ENCODE measurements around the gene ALAS1.

Gene ALAS1

DNA sequence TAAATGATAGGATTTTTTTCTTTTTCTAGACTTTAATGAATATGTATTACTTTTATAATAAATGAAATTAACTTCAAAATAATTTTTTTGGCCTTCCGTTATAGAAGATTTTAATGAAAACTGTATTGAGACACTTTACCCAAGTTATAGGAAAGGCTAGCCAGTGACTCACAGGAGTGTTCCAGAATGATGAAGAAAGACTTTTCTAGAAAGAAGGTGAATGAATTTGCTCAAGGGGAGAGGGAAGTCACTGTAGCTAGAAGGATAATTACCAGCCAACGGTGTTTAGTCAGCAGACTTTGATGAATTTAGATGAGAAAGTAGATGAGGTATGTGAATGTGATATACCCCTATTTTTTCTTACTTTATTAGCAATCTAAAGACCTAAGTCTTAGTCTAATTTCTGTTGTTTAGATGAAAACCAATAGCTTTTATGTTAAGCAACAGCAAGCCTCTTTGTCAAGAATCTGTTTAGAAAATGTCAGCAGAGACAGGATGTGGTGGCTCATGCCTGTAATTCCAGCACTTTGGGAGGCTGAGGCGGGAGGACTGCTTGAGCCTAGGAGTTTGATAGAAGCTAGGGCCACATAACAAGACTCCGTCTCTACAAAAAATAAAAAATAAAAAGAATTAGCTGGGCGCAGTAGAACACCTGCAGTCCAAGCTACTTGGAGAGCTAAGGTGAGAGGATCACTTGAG, 3.2 kb downstream of the ALAS1 start:
- peaks cover 77% of the 10 kb centered on the region for H3K36me3 Mint-ChIP-seq (ENCODE audit: low read depth)
- H3K4me3 Mint-ChIP-seq: no peak overlapping the region
- H3K4me1 Mint-ChIP-seq (ENCODE audit: low read depth): peaks cover 82% of the 10 kb centered on the region

DNA sequence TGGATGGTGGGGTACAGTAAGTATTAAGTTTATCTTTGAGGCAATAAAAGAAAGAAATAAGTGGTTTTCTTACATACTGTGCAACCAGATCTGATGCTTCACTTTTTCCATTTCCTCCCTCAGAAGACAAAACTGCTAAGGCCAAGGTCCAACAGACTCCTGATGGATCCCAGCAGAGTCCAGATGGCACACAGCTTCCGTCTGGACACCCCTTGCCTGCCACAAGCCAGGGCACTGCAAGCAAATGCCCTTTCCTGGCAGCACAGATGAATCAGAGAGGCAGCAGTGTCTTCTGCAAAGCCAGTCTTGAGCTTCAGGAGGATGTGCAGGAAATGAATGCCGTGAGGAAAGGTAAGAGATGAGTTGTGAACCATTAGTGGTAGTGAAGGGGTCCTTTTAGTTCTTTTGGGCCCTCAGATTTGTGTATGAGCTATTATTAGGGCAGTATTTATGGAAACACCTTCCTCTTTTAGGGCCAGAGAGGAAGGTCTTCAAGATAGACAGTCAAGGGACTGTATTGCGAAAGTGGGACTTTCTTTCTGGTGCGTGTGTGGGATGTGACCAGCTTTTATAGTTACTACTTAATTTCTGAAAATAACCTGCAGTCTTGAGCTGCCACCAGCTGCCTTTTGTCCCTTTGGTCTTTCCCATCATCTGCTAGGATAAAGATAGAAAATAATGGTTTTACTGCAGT, 4.6 kb downstream of the ALAS1 start:
- Mint-ChIP-seq H3K9me3 (no peaks in the 10 kb centered on the region), H3K36me3 (ENCODE audit: low read depth) (peaks cover 91% of the 10 kb centered on the region), H3K4me1 (ENCODE audit: low read depth) (peaks cover 72% of the 10 kb centered on the region), H3K4me3 (no peak overlapping the region), H3K27me3 (no peaks in the 10 kb centered on the region), H3K27ac (peak overlapping the region; percentile 42)
- DNase-seq: no peak

More for the DNA sequence above, 3.2 kb downstream of the ALAS1 start:
- Mint-ChIP-seq H3K27ac (peak overlapping the region; percentile 42), H3K27me3 (no peaks in the 10 kb centered on the region), H3K9me3 (no peaks in the 10 kb centered on the region)
- no peak for DNase-seq

DNA sequence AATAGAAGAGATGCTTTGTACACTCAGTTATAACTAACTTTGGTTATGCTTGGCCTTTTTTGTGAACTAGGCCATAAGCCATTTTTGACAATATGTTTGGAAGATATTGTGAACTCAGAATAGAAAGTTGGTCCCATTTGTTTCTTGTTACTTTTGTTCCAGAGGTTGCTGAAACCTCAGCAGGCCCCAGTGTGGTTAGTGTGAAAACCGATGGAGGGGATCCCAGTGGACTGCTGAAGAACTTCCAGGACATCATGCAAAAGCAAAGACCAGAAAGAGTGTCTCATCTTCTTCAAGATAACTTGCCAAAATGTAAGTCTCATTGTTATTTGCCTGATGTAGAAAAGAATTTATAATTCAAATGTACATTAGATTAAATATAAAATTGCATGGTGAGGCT, 5.7 kb downstream of the ALAS1 start:
- Mint-ChIP-seq H3K9me3 (no peaks in the 10 kb centered on the region), H3K4me3 (no peak overlapping the region), H3K27me3 (no peaks in the 10 kb centered on the region), H3K36me3 (ENCODE audit: low read depth) (peaks cover 98% of the 10 kb centered on the region), H3K4me1 (ENCODE audit: low read depth) (peaks cover 66% of the 10 kb centered on the region), H3K27ac (peak overlapping the region; percentile 50)
- no peak for DNase-seq

DNA sequence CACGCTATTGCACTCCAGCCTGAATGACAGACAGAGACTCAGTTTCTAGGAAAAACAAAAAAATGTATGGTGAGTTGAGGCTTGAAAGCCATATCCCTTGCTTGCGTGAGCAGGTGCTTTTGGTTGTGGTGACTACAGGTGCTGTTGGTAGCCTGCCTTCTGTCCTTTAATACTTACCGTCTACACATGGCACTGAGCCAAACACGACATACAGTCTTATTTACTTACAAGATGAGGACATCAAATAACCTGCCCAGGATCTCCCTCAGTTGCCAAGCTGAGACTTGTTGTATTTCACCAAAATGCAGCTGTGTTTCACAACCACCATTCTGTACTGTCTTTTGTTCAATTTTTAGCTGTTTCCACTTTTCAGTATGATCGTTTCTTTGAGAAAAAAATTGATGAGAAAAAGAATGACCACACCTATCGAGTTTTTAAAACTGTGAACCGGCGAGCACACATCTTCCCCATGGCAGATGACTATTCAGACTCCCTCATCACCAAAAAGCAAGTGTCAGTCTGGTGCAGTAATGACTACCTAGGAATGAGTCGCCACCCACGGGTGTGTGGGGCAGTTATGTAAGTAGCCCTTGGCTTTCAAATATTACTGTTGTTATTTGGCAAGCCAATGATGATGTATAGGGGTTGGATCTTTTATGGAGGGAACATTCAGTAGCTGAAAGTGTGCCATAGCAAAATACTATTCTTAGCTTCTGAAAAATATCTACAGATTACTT, 6.5 kb downstream of the ALAS1 start:
- H3K4me3 Mint-ChIP-seq: no peak overlapping the region
- H3K4me1 Mint-ChIP-seq (ENCODE audit: low read depth): peaks cover 58% of the 10 kb centered on the region
- peaks cover 98% of the 10 kb centered on the region for H3K36me3 Mint-ChIP-seq (ENCODE audit: low read depth)
- no peak for DNase-seq
- H3K27me3 Mint-ChIP-seq: no peaks in the 10 kb centered on the region
- H3K9me3 Mint-ChIP-seq: no peaks in the 10 kb centered on the region
- peak overlapping the region; percentile 50 for H3K27ac Mint-ChIP-seq

DNA sequence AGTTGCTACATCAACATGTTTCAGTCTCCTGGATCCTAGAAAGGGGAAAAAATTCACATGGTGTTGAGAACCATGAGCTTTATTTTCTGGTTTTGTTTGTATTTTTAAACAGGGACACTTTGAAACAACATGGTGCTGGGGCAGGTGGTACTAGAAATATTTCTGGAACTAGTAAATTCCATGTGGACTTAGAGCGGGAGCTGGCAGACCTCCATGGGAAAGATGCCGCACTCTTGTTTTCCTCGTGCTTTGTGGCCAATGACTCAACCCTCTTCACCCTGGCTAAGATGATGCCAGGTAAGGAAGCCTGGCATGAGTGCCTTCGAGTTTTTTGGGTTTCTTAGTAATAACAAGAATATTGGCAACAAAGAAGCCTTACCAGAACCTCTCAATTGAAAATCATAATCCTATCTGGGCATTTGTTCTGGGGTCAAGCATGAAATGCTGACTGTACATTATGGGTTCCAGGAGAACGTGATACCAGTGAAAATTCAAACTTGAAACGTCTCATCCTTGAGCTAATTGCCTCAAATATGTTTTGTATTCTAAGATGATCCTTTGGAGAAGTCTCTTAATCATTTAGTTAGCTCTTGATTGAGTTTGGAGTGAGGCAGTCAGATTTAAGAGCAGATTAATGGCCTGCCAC, 7.9 kb downstream of the ALAS1 start:
- Mint-ChIP-seq H3K9me3 (no peaks in the 10 kb centered on the region), H3K4me1 (ENCODE audit: low read depth) (peaks cover 52% of the 10 kb centered on the region), H3K27ac (peak overlapping the region; percentile 34), H3K27me3 (no peaks in the 10 kb centered on the region), H3K36me3 (ENCODE audit: low read depth) (peaks cover 100% of the 10 kb centered on the region), H3K4me3 (no peak overlapping the region)
- no peak for DNase-seq

DNA sequence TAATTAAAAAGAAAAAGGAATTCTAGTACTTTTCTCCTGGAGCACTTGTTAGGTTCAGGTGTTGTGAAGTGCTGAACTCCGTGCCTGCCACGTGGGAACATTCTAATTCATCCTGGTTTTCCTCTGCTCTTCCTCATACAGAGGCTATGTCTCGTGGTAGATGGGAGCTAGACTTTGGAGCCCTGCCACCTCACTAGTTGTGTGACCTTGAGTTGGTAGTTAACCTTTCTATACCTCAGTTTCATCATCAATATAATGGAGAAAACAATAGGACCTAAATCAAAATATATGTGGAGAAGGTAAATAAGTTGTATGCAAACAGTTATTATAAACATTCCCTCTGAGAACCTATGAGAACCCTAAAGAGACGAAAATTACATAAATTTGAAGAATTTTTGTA, 10.6 kb downstream of the ALAS1 start:
- no peaks in the 10 kb centered on the region for H3K9me3 Mint-ChIP-seq
- DNase-seq: no peak
- no peak overlapping the region for H3K27ac Mint-ChIP-seq
- peaks cover 25% of the 10 kb centered on the region for H3K4me1 Mint-ChIP-seq (ENCODE audit: low read depth)
- no peaks in the 10 kb centered on the region for H3K27me3 Mint-ChIP-seq
- H3K36me3 Mint-ChIP-seq (ENCODE audit: low read depth): peaks cover 99% of the 10 kb centered on the region
- H3K4me3 Mint-ChIP-seq: no peak overlapping the region

DNA sequence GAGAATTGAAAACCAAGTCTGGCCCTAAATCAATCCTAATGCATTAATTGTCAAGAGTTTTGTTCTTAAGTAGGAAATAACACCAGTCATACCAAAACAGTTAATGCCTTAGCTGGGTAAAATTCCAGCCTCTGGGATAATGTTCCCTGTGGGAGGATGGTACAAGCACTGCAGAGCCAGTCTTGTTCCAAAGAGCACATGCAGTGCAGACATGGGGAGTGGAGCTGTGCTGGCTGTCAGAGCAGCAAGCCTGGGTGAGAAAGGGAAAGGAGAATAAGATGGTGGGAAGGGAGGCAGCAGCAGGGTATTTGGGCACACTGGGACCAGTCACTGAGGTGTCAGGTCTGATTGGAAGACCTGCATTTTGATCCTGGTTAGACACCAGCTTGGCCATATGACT, 12.1 kb downstream of the ALAS1 start:
- peaks cover 15% of the 10 kb centered on the region for H3K4me1 Mint-ChIP-seq (ENCODE audit: low read depth)
- H3K27me3 Mint-ChIP-seq: no peaks in the 10 kb centered on the region
- DNase-seq: no peak
- H3K27ac Mint-ChIP-seq: no peak overlapping the region
- no peak overlapping the region for H3K4me3 Mint-ChIP-seq
- no peaks in the 10 kb centered on the region for H3K9me3 Mint-ChIP-seq
- peaks cover 99% of the 10 kb centered on the region for H3K36me3 Mint-ChIP-seq (ENCODE audit: low read depth)

DNA sequence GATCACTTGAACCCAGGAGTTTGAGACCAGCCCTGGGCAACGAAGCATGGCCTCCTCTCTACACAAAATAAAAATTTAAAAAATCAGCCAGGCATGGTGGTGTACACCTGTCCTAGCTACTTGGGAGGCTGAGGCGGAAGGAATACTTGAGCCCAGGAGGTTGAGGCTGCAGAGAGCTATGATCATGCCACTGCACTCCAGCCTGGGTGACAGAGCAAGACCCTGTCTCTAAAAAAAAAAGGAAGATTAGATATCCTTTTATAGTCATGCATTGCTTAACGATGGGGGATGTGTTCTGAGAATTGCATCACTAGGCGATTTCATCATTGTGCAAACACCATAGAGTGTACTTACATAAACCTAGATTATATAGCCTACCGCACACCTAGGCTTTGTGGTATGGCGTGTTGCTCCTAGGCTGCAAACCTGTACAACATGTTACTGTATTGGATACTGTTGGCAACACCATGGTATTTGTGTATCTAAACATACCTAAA, 12.6 kb downstream of the ALAS1 start:
- H3K27me3 Mint-ChIP-seq: no peaks in the 10 kb centered on the region
- H3K4me1 Mint-ChIP-seq (ENCODE audit: low read depth): peaks cover 15% of the 10 kb centered on the region
- DNase-seq: no peak
- H3K4me3 Mint-ChIP-seq: no peak overlapping the region
- H3K27ac Mint-ChIP-seq: no peak overlapping the region
- no peaks in the 10 kb centered on the region for H3K9me3 Mint-ChIP-seq
- H3K36me3 Mint-ChIP-seq (ENCODE audit: low read depth): peaks cover 99% of the 10 kb centered on the region

DNA sequence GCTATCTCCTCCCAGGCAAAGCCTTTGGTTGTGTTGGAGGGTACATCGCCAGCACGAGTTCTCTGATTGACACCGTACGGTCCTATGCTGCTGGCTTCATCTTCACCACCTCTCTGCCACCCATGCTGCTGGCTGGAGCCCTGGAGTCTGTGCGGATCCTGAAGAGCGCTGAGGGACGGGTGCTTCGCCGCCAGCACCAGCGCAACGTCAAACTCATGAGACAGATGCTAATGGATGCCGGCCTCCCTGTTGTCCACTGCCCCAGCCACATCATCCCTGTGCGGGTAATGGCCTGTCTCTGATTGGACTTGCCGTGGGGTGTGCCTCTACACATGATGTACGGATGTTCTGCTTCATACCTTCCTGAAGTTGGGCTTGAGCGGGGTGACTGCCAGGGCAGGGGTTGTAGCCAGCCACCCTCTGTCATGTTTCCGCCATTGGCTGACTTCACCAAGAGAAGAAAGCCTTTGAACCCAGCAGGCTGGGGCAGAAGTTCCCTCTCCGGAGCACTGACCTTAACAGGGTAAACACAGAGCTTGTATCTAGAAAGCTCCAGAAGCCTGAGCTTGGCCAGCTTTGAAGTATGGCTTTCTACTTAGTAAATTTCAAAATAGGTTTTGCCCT, 13.4 kb downstream of the ALAS1 start:
- Mint-ChIP-seq H3K9me3 (no peaks in the 10 kb centered on the region), H3K27me3 (no peaks in the 10 kb centered on the region), H3K4me3 (no peak overlapping the region), H3K27ac (no peak overlapping the region), H3K36me3 (ENCODE audit: low read depth) (peaks cover 96% of the 10 kb centered on the region), H3K4me1 (ENCODE audit: low read depth) (peaks cover 12% of the 10 kb centered on the region)
- DNase-seq: no peak

DNA sequence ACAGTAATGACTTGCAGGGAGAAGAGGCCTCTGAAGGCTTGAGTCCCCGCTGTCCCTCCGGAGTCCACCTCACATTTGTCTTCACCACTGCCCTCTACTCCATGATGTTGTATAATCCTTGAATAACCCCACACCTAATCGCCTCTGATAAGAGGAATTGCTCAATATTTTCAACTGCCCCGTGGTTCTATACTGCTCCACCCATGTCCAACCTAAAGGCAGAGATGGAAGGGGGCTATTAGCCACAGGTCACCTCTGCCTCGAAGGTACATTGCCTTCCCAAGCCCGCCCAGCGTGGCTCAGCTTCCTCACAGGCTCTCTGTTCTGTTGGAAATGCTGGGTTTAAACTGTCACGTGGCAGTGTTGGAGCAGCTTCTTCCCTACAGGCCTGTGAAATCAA, 15.0 kb downstream of the ALAS1 start:
- Mint-ChIP-seq H3K36me3 (ENCODE audit: low read depth) (peaks cover 86% of the 10 kb centered on the region), H3K4me3 (no peak overlapping the region), H3K4me1 (ENCODE audit: low read depth) (peaks cover 26% of the 10 kb centered on the region), H3K27me3 (no peaks in the 10 kb centered on the region), H3K9me3 (no peaks in the 10 kb centered on the region), H3K27ac (peak overlapping the region; percentile 63)
- DNase-seq: no peak

DNA sequence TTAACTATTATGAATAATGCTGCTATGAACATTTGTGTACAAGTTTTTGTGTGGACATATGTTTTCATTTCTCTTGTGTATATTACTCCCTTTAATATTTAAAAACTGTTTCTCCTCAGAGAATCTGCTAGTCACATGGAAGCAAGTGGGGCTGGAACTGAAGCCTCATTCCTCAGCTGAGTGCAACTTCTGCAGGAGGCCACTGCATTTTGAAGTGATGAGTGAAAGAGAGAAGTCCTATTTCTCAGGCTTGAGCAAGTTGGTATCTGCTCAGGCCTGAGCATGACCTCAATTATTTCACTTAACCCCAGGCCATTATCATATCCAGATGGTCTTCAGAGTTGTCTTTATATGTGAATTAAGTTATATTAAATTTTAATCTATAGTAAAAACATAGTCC, 15.9 kb downstream of the ALAS1 start:
- Mint-ChIP-seq H3K9me3 (no peaks in the 10 kb centered on the region), H3K4me1 (ENCODE audit: low read depth) (peaks cover 34% of the 10 kb centered on the region), H3K4me3 (no peak overlapping the region), H3K36me3 (ENCODE audit: low read depth) (peaks cover 77% of the 10 kb centered on the region), H3K27ac (no peak overlapping the region), H3K27me3 (no peaks in the 10 kb centered on the region)
- DNase-seq: no peak

DNA sequence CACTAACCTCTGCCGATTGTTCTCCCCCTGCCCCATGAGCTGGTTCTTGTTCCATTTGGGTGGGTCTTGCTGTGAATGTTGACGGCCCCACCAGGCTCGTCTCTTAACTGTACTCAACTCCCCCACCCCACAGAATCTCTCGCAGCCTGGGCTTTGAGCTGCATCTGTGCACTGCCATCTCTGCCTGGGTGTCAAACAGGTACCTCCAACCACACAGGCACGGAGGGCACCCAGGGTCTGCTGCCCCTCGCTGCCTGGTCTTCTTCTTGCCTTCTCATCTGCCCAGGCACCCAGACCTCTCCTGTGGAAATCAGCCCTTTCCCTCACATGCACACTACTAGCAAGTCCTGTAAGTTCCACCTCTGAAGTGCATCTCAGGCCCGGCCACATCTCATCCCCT, 17.4 kb downstream of the ALAS1 start:
- peak overlapping the region; percentile 10 for H3K27ac Mint-ChIP-seq

DNA sequence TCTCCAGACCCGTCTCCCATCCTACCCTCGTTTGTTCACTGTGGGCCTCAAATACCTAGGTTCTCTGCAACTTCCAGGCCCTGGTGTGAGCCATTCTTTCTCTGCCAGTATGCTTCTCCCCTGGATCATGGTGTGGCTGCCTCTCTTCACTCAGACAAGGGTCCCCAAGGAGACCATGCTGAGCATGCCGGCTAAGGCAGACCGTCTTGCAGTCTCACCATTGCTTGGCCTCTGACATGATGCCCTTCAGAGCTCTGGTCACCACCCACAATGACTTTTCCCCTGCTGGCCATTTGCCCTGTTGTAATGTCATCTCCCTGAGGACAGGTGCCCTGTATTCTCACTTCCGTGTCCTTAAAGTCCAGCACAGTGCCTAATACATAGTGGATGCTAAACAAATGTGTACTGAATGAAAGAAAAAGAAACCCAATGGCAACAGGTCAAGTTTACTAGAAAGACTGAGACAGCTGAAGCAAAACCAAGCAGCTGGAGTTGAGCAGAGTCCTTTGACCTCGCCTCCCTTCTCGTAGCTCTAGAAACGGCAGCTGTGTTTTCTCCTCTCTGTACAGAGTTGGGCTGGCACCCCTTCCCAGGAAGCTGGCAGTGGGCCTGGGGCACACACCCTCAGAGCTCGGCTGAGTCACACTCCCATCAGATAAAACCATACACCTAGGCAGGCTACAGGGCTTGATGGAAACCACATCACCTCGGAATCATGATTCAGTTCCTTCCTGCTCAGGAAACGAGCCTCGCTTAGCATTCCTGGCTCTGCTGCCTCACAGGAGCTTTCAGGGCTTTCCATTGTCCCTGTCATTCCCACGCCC, 18.8 kb downstream of the ALAS1 start:
- Mint-ChIP-seq H3K27ac (peak overlapping the region; percentile 86), H3K4me1 (ENCODE audit: low read depth) (peaks cover 60% of the 10 kb centered on the region), H3K27me3 (no peaks in the 10 kb centered on the region), H3K9me3 (no peaks in the 10 kb centered on the region), H3K4me3 (peak overlapping the region; percentile 49), H3K36me3 (ENCODE audit: low read depth) (peaks cover 48% of the 10 kb centered on the region)
- DNase-seq: peak; percentile 62

More for the DNA sequence above, 17.4 kb downstream of the ALAS1 start:
- no peak for DNase-seq
- no peaks in the 10 kb centered on the region for H3K27me3 Mint-ChIP-seq
- H3K4me3 Mint-ChIP-seq: no peak overlapping the region
- H3K9me3 Mint-ChIP-seq: no peaks in the 10 kb centered on the region
- peaks cover 45% of the 10 kb centered on the region for H3K4me1 Mint-ChIP-seq (ENCODE audit: low read depth)
- H3K36me3 Mint-ChIP-seq (ENCODE audit: low read depth): peaks cover 63% of the 10 kb centered on the region
